NCI-H524 treated with DMSO at 0.1 percent for 48 hours (cell line): Measurements from ENCODE around the gene P2RX3.

Source experiments
- DNase-seq: peaks from one replicate; lab custom pipeline; 2025; lab: John Stamatoyannopoulos, UW

Gene P2RX3

GRCh38 chr11:57310091-57310490 is 28.1 kb upstream of the P2RX3 start:
- no peak for DNase-seq

DNA sequence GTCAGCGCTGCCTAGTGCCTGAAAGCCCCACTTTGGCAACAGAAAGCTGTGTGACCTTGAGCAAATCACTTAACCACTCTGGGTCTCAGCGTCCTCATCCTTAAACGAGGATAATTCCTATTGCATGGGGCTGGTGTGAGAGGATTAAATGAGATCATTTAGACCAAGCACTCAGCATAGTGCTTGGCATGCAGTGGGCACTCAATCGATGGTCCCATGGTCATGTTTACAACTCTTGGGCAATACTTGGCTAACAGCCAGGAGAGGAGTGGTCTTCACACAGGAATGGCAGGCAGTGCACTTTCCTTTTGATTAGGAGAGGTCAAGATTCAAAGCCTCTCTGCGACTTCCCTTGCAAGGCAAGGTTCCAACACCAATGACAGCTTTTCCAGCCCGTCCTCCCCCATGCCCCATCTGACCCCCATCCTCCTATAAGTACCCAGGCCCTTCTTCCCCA is 27.5 kb upstream of the P2RX3 start:
- DNase-seq = no peak

GRCh38 chr11:57311109-57311936 is 26.8 kb upstream of the P2RX3 start:
- no peak for DNase-seq

- no peak for DNase-seq
Measured at GRCh38 chr11:57312511-57313021, 25.6 kb upstream of the P2RX3 start.

GRCh38 chr11:57313071-57313787 is 24.9 kb upstream of the P2RX3 start:
- DNase-seq = no peak

DNA sequence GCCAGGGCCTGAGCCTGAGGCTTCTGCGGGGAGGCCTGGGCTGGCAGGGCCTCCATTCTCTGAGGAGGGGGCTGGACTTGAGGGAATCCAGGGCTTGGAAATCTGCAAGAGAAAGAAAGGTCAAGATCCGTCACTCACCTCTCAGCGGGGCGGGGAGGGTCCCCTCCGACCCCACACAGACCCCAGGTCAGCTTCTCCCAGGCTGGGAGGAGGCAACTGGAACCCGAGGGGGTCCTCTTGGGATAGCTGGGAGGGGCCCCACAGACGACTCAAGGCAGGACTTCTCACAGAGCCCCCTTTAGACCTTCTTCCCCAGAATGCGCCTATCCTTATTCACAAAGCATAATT is 24.4 kb upstream of the P2RX3 start:
- no peak for DNase-seq

DNA sequence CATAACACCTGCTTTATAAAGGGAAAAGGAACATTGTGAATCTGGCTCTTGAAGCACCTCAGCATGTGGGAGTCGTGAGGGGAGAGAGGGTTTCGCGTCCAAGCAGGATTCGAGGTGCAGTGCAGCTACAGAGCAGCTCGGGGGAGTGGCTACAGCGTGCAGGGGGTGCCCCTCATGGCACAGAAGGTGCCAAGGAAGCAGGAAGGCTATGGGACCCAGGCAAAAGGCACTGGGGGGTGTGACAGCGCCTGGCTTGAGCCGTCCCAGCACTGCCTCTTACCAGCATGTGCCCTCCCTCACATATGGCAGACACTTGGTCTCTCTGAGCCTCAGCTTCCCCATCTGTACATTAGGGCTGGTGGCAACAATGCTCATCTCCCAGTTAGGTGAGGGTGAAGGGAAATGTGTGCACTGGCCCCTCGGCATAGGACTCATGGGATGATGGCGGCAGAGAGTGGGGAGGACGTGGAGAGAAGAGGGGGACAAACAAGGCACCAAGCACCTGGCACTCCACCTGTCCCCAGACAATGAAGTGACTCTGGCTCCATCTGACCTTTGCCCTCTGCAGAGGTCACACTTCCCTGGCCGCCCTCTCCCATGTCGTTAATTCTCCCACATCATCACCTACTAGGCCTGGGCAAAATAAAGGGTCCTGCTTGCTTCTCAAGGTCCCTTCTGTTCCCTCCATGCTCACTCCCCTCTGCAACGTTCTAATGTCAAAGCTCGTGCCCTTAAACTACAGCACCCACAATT is 23.8 kb upstream of the P2RX3 start:
- no peak for DNase-seq

DNA sequence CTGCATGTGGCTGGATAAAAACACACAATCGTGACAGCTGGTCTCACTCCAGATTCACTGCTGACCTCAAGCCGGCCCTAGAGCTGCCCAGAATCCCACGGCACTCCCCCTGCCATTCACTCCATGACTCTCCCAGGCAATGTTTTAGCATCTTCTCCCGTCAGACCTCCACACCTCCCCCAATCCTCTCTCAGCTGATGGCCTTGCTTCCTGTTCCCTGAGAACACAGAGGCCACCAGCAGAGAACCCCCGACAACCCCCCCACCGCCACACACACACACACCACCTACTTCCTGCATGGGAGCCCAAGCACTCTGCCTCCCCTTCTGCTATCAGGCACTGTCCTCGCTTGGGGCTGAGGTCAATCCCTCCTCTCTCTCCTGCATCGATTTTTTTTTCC is 22.7 kb upstream of the P2RX3 start:
- DNase-seq = no peak

DNA sequence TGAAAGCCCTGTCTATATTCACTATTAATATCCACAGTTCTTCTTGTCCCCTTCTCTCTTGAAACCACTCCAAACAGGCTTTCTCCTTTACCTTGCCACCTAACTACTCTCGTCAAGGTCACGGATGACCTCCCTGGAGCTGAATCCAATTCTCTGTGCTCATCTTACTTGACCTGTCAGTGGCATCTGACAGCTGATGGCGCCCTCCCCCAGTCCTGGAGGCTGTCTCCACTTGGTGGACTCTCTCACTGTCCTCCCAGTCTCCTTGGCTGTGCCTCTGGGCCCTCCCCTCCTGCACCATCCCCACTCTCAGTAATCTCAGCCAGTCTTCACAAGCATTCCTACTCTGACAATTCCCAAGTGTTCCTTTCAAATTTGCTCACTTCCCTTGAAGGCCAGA is 22.1 kb upstream of the P2RX3 start:
- no peak for DNase-seq

DNA sequence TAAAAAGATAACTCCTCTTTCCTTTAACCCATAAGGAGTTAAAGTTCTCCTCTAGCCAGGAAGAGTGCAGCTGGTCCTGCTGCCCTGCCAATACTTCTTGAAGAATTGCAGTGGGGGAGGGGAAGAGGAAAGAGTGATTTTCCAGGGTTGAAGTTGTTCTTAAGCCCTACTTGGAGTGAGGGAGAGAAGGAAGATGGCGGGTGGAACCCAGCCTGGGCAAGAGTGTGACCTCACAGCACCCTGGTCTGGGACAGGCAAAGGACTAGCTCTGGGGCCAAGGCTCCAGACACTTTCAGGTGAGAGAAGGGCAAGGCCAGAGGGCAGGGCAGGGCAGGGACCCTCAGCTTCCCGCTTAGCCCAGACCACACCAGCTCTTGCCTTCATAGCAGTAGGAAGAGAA is 20.0 kb upstream of the P2RX3 start:
- no peak for DNase-seq

- no peak for DNase-seq
Measured at GRCh38 chr11:57320067-57320718, 18.0 kb upstream of the P2RX3 start.

DNA sequence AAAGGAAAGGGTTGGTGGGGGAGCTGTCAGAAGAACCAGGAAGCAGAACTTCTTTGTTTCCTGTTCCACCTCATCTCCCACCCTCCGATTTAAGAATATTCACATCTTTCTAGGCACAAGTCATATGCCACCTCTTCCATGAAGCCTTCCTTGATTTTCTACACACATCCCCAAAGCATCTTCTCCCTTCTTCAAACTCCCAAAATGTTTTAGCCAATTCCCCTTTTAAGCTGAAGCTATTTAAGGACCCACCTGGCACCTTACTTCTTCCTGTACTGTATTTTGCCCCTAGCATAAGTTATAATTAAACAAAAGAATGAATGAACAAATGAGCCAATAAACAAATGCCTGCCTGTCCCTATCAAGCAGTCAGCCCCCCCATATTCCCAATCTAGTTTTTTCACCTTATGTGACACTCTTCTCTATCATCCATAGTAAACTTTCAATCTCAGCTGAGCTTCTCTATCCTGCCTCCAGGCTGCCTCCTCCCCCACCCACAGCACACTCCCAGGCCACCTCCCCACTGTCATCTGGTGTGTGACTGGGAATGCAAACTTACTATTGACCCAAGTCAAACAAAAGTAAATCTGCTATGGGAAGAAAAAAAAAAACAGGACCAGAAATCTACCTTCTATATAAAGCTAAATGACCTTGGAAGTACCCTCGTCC is 17.3 kb upstream of the P2RX3 start:
- no peak for DNase-seq

DNA sequence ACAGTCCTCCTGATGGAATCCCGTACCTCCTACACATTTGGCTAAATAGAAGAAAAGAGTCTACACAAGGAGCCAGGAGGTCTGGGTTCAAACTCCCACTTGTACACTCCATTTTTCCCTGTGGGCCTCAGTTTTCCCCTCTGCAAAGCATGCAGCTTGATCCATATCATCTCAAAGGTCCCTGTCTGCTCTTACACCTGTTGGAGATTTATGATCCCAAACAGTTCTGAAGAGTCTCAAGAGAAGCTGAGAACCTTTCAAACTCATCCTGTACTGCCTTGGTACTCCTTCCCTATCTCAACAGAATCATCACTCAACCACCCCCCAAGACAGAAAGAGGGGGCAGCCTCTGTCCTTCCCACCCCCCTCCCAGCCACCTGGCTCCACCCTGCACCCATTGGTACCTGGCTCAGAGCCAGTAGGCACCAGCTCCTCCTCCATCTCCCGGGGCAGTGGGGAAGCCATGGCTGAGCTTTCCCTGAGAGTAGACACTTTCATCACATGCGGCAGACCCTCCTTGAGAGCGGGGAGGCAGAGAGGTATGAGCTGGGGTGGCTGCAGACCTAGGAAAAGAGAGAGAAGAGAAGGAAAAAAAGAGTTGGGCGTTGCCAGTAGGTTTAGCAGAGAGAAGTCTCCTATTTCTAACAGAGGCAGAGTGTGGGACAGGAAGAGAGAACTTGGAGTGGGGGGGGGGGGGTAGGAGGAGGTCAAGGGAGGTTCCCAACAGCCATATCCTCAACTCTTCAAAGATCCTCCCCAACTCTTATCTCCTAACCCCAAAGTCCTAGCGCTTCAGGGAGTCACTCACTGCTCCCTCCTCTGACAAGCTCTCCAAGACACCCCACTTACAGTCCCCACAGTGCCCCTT is 16.5 kb upstream of the P2RX3 start:
- no peak for DNase-seq

GRCh38 chr11:57322256-57323166 is 15.6 kb upstream of the P2RX3 start:
- no peak for DNase-seq

- no peak for DNase-seq
Measured at GRCh38 chr11:57323167-57323854, 14.8 kb upstream of the P2RX3 start.

- DNase-seq = no peak
Measured at GRCh38 chr11:57323855-57324153, 14.3 kb upstream of the P2RX3 start.

DNA sequence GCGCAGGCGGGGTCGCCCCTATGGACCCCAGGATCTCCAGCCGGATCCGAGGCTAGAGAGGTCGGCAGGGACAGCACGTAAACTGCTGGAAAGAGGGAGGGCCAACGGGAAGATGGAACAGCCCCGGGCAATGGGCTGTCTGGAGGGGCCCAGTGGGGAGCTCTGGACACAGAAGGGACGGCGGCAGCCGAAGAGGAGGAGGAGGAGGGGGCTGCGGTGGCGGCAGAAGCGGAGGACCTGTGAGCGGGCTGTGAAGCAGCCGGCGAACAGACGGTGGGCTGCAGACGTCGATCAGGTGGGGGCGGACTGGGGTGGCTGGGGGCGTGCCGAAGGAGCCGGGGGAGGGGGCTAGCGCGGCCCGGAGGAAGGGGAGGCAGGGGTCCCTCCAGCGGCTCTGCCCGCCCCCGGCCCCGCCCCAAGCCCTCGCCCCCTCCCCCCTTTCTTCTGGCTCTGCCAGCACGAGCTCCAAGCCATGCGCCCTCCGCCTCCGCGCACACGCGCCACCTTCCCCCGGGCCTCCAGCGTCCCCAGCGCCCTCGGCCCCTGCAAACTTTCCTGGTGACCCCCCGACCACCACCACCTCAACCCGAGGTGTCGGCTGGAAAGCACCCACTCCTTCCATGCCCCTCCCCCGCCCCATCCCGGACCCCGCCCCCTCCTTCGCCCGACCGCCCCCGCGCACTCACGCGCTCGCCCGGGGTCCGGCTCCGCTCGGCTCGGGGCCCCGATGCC is 13.8 kb upstream of the P2RX3 start:
- no peak for DNase-seq
